IPS DF 6.9 (cell line): Measurements from ENCODE around the gene KAZN.

ENCODE experiments used
- DNase-seq: peaks from one replicate; pipeline ENCODE4 v3.0.0-alpha.2; 2013; ENCODE audit warnings: low read depth, low spot score
- H3K27ac ChIP-seq: one replicate; pipeline ENCODE4 v1.5.1; 2013; ENCODE audit warnings: low read length, control low read depth
- H3K27me3 ChIP-seq: 2 replicates; pipeline ENCODE4 v1.6.1; 2013; ENCODE audit warnings: mild to moderate bottlenecking, low read length; ENCODE audit not compliant: control insufficient read depth, insufficient read depth
- H3K36me3 ChIP-seq: 2 replicates; pipeline ENCODE4 v1.6.1; 2013; ENCODE audit warnings: low read length; ENCODE audit not compliant: control insufficient read depth, insufficient read depth
- H3K4me1 ChIP-seq: 2 replicates; pipeline ENCODE4 v1.6.1; 2013; ENCODE audit warnings: low read length; ENCODE audit not compliant: control insufficient read depth, insufficient read depth
- H3K4me3 ChIP-seq: 2 replicates; pipeline ENCODE4 v1.5.1; 2013; ENCODE audit warnings: mild to moderate bottlenecking, low read length
- H3K9me3 ChIP-seq: 2 replicates; pipeline ENCODE4 v1.6.1; 2013; ENCODE audit warnings: low read length, inconsistent platforms; ENCODE audit not compliant: control insufficient read depth, insufficient read depth
- WGBS: extraction: QIAGEN DNeasy Blood & Tissue Kit; methylation state at CpG from one replicate; pipeline ENCODE4 v1.1.7; 2013; ENCODE audit warnings: mixed read lengths, missing lambda C conversion rate; ENCODE audit not compliant: insufficient read length, insufficient coverage; 5-methylcytosine and 5-hydroxymethylcytosine counted together

Gene KAZN

GRCh38 chr1:15153184-15153841 is 554.8 kb downstream of the KAZN start, which contains the start of gene TMEM51:
TSS of gene TMEM51 (plus strand) at chr1:15153747. CDS start at chr1:15215088, 61,341 bp downstream.
- H3K27me3 ChIP-seq = no peaks in the 10 kb centered on the region; the same call in 1 of the 2 replicates
- peak within 1 kb of the TSS; percentile 81 for H3K4me3 ChIP-seq
- no peaks in the 10 kb centered on the region for H3K36me3 ChIP-seq
- no peaks in the 10 kb centered on the region for H3K9me3 ChIP-seq
- DNase-seq = peak; percentile 55
- H3K27ac ChIP-seq = no peak within 1 kb of the TSS
- no CpG with 5 or more reads among the region's 56 CpGs for WGBS
- peaks cover 2% of the 10 kb centered on the region for H3K4me1 ChIP-seq

- WGBS = no CpG with 5 or more reads among the region's 74 CpGs
- Histone ChIP-seq H3K27ac (no peak overlapping the region), H3K4me1 (peaks cover 2% of the 10 kb centered on the region)
Measured at GRCh38 chr1:15153842-15154479, 555.5 kb downstream of the KAZN start.

GRCh38 chr1:15154480-15155036 is 556.1 kb downstream of the KAZN start:
- Histone ChIP-seq H3K36me3 (no peaks in the 10 kb centered on the region), H3K27ac (no peak overlapping the region), H3K9me3 (no peaks in the 10 kb centered on the region), H3K4me3 (peak overlapping the region; percentile 81; the same call in 1 of the 2 replicates), H3K27me3 (no peaks in the 10 kb centered on the region; the same call in 1 of the 2 replicates), H3K4me1 (peaks cover 2% of the 10 kb centered on the region)
- no peak for DNase-seq
- WGBS = no CpG with 5 or more reads among the region's 37 CpGs

More at GRCh38 chr1:15153842-15154479, 555.5 kb downstream of the KAZN start:
- Histone ChIP-seq H3K36me3 (no peaks in the 10 kb centered on the region), H3K9me3 (no peaks in the 10 kb centered on the region), H3K27me3 (no peaks in the 10 kb centered on the region; the same call in 1 of the 2 replicates), H3K4me3 (peak overlapping the region; percentile 81)
- DNase-seq = no peak

- Histone ChIP-seq H3K36me3 (no peaks in the 10 kb centered on the region), H3K4me1 (peaks cover 2% of the 10 kb centered on the region), H3K4me3 (no peak overlapping the region), H3K27me3 (no peaks in the 10 kb centered on the region; the same call in 1 of the 2 replicates), H3K9me3 (no peaks in the 10 kb centered on the region), H3K27ac (no peak overlapping the region)
- no CpG with 5 or more reads among the region's 5 CpGs for WGBS
- no peak for DNase-seq
Measured at GRCh38 chr1:15155191-15155590, 556.7 kb downstream of the KAZN start.

GRCh38 chr1:15155888-15156741 is 557.6 kb downstream of the KAZN start:
- no CpG with 5 or more reads among the region's 11 CpGs for WGBS

GRCh38 chr1:15156807-15157380 is 558.4 kb downstream of the KAZN start:
- Histone ChIP-seq H3K27me3 (no peaks in the 10 kb centered on the region; the same call in 1 of the 2 replicates), H3K9me3 (no peaks in the 10 kb centered on the region), H3K4me3 (no peak overlapping the region), H3K36me3 (no peaks in the 10 kb centered on the region), H3K27ac (no peak overlapping the region), H3K4me1 (peaks cover 2% of the 10 kb centered on the region)
- no CpG with 5 or more reads among the region's 9 CpGs for WGBS
- DNase-seq = no peak

More at GRCh38 chr1:15155888-15156741, 557.6 kb downstream of the KAZN start:
- H3K9me3 ChIP-seq = no peaks in the 10 kb centered on the region
- DNase-seq = no peak
- H3K27me3 ChIP-seq = no peaks in the 10 kb centered on the region; the same call in 1 of the 2 replicates
- no peaks in the 10 kb centered on the region for H3K36me3 ChIP-seq
- no peak overlapping the region for H3K4me3 ChIP-seq
- peaks cover 2% of the 10 kb centered on the region for H3K4me1 ChIP-seq
- no peak overlapping the region for H3K27ac ChIP-seq

- no CpG with 5 or more reads among the region's 17 CpGs for WGBS
- peaks cover 2% of the 10 kb centered on the region for H3K4me1 ChIP-seq
- no peaks in the 10 kb centered on the region for H3K9me3 ChIP-seq
- no peak overlapping the region for H3K27ac ChIP-seq
- no peak for DNase-seq
- H3K36me3 ChIP-seq = no peaks in the 10 kb centered on the region
- no peak overlapping the region for H3K4me3 ChIP-seq
- H3K27me3 ChIP-seq = no peaks in the 10 kb centered on the region; the same call in 1 of the 2 replicates
Measured at GRCh38 chr1:15157524-15158399, 559.3 kb downstream of the KAZN start.

- Histone ChIP-seq H3K4me3 (no peak overlapping the region), H3K27me3 (no peaks in the 10 kb centered on the region; the same call in 1 of the 2 replicates), H3K36me3 (no peaks in the 10 kb centered on the region), H3K4me1 (peaks cover 2% of the 10 kb centered on the region), H3K27ac (no peak overlapping the region), H3K9me3 (no peaks in the 10 kb centered on the region)
- no peak for DNase-seq
- no CpG with 5 or more reads among the region's 13 CpGs for WGBS
Measured at GRCh38 chr1:15158506-15159165, 560.2 kb downstream of the KAZN start.

GRCh38 chr1:15159166-15159555 is 560.7 kb downstream of the KAZN start:
- Histone ChIP-seq H3K4me1 (peaks cover 2% of the 10 kb centered on the region), H3K27ac (no peak overlapping the region), H3K27me3 (no peaks in the 10 kb centered on the region; the same call in 1 of the 2 replicates), H3K9me3 (no peaks in the 10 kb centered on the region), H3K36me3 (no peaks in the 10 kb centered on the region), H3K4me3 (no peak overlapping the region)
- no CpG with 5 or more reads among the region's 7 CpGs for WGBS
- DNase-seq = no peak
